Measurements from ENCODE around the gene AMPD1. TPM values are rescaled to one million over a fixed set of nuclear protein-coding genes. Genes with fewer than 3 reads are reported as not detected.

The AMPD1 gene
- total and polyA plus RNA-seq, 8 donors, result 0.47 TPM; not detected in 7

GRCh38 chr1:114703242-114703641, 7.9 kb upstream of the AMPD1 start:
- FAIRE-seq (no peak), DNase-seq (no peak), ATAC-seq (no peak)
- Histone ChIP-seq H3K4me1 (no peaks in the 10 kb centered on the region), H3K36me3 (peaks cover 0 to 19% (median 15%) of the 10 kb centered on the region in 3 donors), H3K9me3 (no peaks in the 10 kb centered on the region), H3K4me3 (no peak overlapping the region), H3K27ac (no peak overlapping the region), H3K27me3 (no peaks in the 10 kb centered on the region)
- 91 to 94% methylated on average over 1 of the region's 1 CpG for WGBS, 2 donors
- no peak for TF ChIP-seq CTCF (IDR thresholded peaks at IDR 0.05)
- intact Hi-C loops (cut with DNase I), result no loop called here

GRCh38 chr1:114702737-114703136, 7.4 kb upstream of the AMPD1 start:
- no peaks in the 10 kb centered on the region for H3K4me1 ChIP-seq
- no peaks in the 10 kb centered on the region for H3K9me3 ChIP-seq
- H3K27me3 ChIP-seq, result no peaks in the 10 kb centered on the region
- no peak overlapping the region for H3K4me3 ChIP-seq
- 89 to 97% methylated on average over 5 of the region's 5 CpGs for WGBS, 2 donors
- ATAC-seq (no peak), FAIRE-seq (no peak), DNase-seq (no peak)
- TF ChIP-seq CTCF (IDR thresholded peaks at IDR 0.05), result no peak
- H3K27ac ChIP-seq, result no peak overlapping the region
- peaks cover 0 to 14% (median 10%) of the 10 kb centered on the region in 3 donors for H3K36me3 ChIP-seq
- intact Hi-C loops (cut with DNase I), result no loop called here

- no peak for ATAC-seq
- no peak for FAIRE-seq
- 42 to 46% methylated on average over 2 of the region's 2 CpGs for WGBS, 2 donors
- no peak overlapping the region for H3K4me3 ChIP-seq
- TF ChIP-seq CTCF (IDR thresholded peaks at IDR 0.05), result no peak
- no peaks in the 10 kb centered on the region for H3K4me1 ChIP-seq
- H3K27me3 ChIP-seq, result no peaks in the 10 kb centered on the region
- intact Hi-C loops (cut with DNase I), result no loop called here
- no peaks in the 10 kb centered on the region for H3K9me3 ChIP-seq
- no peak overlapping the region for H3K27ac ChIP-seq
- H3K36me3 ChIP-seq, result peaks cover 0 to 7% (median 6%) of the 10 kb centered on the region in 3 donors
- DNase-seq, result no peak
Observed at GRCh38 chr1:114701931-114702330, 6.6 kb upstream of the AMPD1 start.

GRCh38 chr1:114700036-114700600, 4.8 kb upstream of the AMPD1 start:
- no peaks in the 10 kb centered on the region for H3K9me3 ChIP-seq
- no peak overlapping the region for H3K4me3 ChIP-seq
- ATAC-seq (no peak), FAIRE-seq (no peak), DNase-seq (no peak)
- no peaks in the 10 kb centered on the region for H3K4me1 ChIP-seq
- no peaks in the 10 kb centered on the region for H3K36me3 ChIP-seq
- H3K27ac ChIP-seq, result no peak overlapping the region
- WGBS, 2 donors, result 55 to 57% methylated on average over 4 of the region's 4 CpGs
- no peaks in the 10 kb centered on the region for H3K27me3 ChIP-seq
- TF ChIP-seq CTCF (IDR thresholded peaks at IDR 0.05), result no peak
- intact Hi-C loops (cut with DNase I), result no loop called here

GRCh38 chr1:114696810-114697209, 1.5 kb upstream of the AMPD1 start:
- DNase-seq (no peak), ATAC-seq (no peak), FAIRE-seq (no peak)
- Histone ChIP-seq H3K27ac (no peak overlapping the region), H3K27me3 (no peaks in the 10 kb centered on the region), H3K9me3 (no peaks in the 10 kb centered on the region), H3K36me3 (no peaks in the 10 kb centered on the region), H3K4me1 (no peaks in the 10 kb centered on the region), H3K4me3 (no peak overlapping the region)
- intact Hi-C loops (cut with DNase I), result no loop called here
- TF ChIP-seq CTCF (IDR thresholded peaks at IDR 0.05), result no peak
